Brain microvascular endothelial cell (primary cell): Measurements from ENCODE around the gene SOX13.
"Not testable (repeated sequence)": the region's sequence is repeated elsewhere in the genome, so short reads cannot be mapped to it uniquely, and the experiment has no call there.

Experiments used
- DNase-seq: peaks from one replicate; pipeline ENCODE4 v3.0.0-alpha.2; 2020
- H3K27ac ChIP-seq: fragments of 250-450 bp; sonication (Bioruptor Pico); 2 replicates; pipeline ENCODE4 v1.5.1; 2020; ENCODE audit warnings: mild to moderate bottlenecking, moderate library complexity
- H3K27me3 ChIP-seq: fragments of 250-450 bp; sonication (Bioruptor Pico); replicated peaks from 2 replicates; pipeline ENCODE4 v1.5.1; 2020; ENCODE audit warnings: mild to moderate bottlenecking
- H3K36me3 ChIP-seq: fragments of 250-450 bp; sonication (Bioruptor Pico); replicated peaks from 2 replicates; pipeline ENCODE4 v1.5.1; 2020; ENCODE audit warnings: mild to moderate bottlenecking
- H3K4me3 ChIP-seq: 2 replicates; pipeline ENCODE4 v1.5.1; 2011; ENCODE audit warnings: low read depth, mild to moderate bottlenecking, control low read depth, low read length, moderate library complexity
- in situ Hi-C: cut with HindIII; loops from 2 replicates; pipeline ENCODE4 v1.10.0; 2017; ENCODE audit warnings: low sequenced_read_pairs, low pct_ligation_motif_present
- TF ChIP-seq, protein P1 (sequence below): IDR thresholded peaks from 2 replicates; pipeline ENCODE4 v1.5.1; 2011; ENCODE audit warnings: low read depth, mild to moderate bottlenecking, moderate library complexity, low read length, control low read depth, inconsistent platforms; ENCODE audit errors: missing control alignments

The SOX13 gene

DNA sequence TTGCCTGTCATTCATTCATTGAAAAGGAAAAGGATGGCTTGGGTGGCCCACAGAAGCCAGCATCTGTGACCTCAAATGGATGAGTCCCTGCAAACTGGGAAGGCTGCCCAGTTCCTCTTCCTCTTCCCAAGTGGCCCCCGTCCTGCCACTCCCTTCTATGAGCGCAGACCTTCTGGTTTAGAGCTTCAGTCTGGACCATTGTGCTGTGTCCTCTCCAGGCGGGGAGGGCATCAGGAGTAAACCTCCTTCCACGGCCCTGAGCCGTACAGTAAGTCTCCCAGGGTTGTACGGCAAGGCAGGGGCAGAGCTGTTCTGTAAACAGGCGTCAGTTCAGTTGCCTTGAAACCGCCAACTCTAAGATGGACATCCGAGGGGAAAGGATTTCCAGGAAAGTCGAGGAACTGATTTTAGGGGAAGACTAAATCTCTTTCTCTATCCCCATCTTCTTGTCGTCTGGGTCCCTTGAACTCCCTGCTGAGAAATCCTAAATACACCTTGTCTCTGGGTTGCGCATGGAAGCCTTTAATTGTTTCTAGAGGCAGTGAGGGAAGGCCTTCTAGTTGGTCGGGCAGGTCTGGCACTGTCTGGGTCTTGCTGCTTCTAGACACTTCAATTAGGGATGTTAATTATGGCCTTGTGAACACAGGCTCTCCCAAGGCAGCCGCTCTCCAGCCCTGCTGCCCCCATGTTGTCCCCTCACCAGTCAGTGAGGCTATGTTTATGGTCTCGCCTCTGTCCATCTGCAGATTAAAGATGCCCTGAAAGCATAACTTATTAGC, 22.1 kb downstream of the SOX13 start:
- H3K27ac ChIP-seq, result no peak overlapping the region
- H3K36me3 ChIP-seq, result no peaks in the 10 kb centered on the region
- no peak overlapping the region for H3K4me3 ChIP-seq
- in situ Hi-C loops, result no loop called here
- H3K27me3 ChIP-seq, result no peaks in the 10 kb centered on the region
- no peak for DNase-seq
- TF ChIP-seq, protein P1, sequence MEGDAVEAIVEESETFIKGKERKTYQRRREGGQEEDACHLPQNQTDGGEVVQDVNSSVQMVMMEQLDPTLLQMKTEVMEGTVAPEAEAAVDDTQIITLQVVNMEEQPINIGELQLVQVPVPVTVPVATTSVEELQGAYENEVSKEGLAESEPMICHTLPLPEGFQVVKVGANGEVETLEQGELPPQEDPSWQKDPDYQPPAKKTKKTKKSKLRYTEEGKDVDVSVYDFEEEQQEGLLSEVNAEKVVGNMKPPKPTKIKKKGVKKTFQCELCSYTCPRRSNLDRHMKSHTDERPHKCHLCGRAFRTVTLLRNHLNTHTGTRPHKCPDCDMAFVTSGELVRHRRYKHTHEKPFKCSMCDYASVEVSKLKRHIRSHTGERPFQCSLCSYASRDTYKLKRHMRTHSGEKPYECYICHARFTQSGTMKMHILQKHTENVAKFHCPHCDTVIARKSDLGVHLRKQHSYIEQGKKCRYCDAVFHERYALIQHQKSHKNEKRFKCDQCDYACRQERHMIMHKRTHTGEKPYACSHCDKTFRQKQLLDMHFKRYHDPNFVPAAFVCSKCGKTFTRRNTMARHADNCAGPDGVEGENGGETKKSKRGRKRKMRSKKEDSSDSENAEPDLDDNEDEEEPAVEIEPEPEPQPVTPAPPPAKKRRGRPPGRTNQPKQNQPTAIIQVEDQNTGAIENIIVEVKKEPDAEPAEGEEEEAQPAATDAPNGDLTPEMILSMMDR, result no peak

DNA sequence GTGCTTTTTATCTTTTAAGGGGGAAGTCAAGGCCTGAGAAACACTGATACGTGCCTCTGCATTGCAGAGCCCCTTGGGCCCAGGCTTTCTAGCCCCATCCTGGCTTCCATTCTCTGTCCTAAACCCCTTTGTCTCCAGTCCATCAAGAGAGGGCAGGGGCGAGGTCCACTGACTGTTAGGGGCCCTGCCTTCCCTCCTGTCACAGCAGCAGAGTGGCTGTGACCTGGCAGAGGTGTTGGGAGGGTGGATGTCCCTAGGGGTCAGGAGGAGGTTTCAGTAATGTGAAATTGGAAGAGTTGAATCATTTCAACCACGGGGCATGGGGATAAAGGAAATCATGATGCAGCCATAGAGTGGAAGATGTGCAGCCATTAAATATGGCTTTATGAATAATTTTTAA, 24.0 kb downstream of the SOX13 start:
- TF ChIP-seq, protein P1, result no peak
- no peak for DNase-seq
- Histone ChIP-seq H3K4me3 (no peak overlapping the region), H3K27ac (no peak overlapping the region), H3K27me3 (no peaks in the 10 kb centered on the region), H3K36me3 (no peaks in the 10 kb centered on the region)
- in situ Hi-C loops, result no loop called here

DNA sequence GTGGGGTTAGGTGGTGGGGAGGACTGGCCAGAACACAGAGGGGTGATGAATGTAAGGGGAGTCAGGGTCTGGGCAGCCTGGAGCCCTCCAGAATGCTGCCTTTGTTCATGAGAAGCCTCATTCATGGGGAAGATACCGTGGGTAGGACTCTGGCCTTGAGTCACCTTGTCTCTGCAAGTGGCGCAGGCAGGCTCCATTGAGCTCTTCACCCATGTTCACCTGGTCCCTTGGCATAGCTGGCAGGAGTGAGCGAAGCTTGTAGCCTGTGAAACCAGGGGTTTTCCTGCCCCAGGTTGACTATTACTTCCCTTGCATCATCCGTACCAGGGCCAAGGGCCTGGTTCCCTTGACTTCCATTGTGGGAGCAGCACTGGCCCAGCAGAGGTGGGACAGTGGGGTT, 25.8 kb downstream of the SOX13 start:
- DNase-seq, result no peak
- TF ChIP-seq, protein P1, result no peak
- H3K27ac ChIP-seq, result no peak overlapping the region
- no peak overlapping the region for H3K4me3 ChIP-seq
- H3K27me3 ChIP-seq, result no peaks in the 10 kb centered on the region
- H3K36me3 ChIP-seq, result no peaks in the 10 kb centered on the region
- in situ Hi-C loops, result no loop called here

DNA sequence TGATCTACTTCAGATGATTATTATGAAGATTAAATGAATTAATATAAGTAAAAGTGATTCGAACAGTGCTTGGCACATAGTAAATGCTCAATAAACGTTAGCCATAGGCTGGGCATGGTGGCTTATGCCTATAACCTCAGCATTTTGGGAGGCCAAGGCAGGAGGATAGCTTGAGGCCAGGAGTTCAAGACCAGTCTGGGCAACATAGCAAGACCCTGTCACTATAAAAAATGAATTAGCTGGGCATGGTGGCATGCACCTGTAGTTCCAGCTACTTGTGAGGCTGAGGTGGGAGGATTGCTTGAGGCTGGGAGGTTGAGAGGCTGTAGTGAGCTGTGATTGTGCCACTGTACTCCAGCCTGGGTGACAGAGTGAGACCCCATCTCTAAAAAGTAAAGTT, 26.8 kb downstream of the SOX13 start:
- in situ Hi-C loops, H3K27ac ChIP-seq, H3K36me3 ChIP-seq, DNase-seq, H3K4me3 ChIP-seq, H3K27me3 ChIP-seq: not testable (repeated sequence)

DNA sequence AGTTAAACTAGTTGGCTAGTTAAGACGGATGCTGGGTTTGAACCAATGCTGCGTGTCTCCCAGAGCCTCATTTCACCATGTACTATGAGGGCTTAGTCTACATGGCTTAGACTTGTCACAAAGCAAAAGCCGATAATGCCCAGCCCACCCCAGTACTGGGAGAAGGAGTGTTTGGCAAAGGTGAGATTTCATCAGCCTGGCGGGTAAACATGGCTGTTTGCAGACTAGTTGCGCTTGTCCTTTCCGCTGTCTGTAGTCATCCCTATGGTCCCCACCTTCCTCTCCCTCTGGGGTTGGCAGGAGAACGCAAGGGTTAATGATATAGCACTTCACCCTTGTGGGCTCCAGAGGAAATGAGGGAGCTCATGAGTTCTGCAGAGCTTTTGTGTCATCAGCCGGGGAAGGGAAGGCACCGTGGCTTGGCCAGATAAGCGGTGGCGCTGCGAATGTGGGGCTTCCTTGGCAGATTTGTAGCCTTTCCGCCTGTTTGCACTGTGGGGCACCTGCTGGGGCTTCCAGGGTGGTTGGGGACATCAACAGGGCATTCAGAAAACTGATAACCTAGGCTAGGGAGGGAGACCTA, 29.2 kb downstream of the SOX13 start:
- H3K27me3 ChIP-seq, result no peaks in the 10 kb centered on the region
- DNase-seq, result no peak
- no peak overlapping the region for H3K4me3 ChIP-seq
- no peaks in the 10 kb centered on the region for H3K36me3 ChIP-seq
- in situ Hi-C loops, result no loop called here
- TF ChIP-seq, protein P1, result no peak
- H3K27ac ChIP-seq, result no peak overlapping the region

DNA sequence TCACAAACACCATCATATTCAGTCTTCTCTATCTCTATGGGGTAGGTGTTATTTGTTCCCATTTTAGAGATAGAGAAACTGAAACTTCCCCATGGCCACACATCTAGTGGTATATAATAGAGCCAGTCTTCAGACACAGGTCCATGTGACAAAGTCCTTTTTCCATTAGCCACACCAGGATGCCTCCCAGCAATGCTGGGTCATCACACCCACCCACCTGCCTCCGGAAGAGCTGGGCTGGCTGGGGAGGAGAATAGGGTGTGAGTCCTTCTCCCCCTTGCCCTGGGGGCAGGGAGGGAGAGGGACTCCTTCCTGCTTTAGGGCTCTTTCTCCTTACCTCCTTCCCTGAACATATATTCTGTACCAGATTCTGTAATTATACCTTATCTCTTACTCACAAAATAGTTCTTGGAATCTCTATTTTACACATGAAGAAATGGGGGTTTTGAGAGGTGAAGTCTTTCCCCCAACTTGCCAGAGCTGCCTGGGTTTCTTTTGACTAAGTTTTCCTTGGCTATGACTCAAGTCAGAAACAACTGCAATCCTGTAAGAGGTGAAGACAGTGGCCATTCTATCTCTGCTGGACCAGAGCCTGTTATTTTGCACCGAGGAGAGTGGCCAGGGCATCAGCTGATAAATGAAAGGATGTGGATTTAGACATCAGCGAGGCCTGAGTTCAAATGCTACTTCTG, 30.0 kb downstream of the SOX13 start:
- no peak overlapping the region for H3K4me3 ChIP-seq
- no peak overlapping the region for H3K27ac ChIP-seq
- TF ChIP-seq, protein P1, result no peak
- peak; percentile 25 for DNase-seq
- H3K27me3 ChIP-seq, result no peaks in the 10 kb centered on the region
- in situ Hi-C loops, result no loop called here
- H3K36me3 ChIP-seq, result no peaks in the 10 kb centered on the region
